ENCODE measurements around the gene APH1B.

DNA sequence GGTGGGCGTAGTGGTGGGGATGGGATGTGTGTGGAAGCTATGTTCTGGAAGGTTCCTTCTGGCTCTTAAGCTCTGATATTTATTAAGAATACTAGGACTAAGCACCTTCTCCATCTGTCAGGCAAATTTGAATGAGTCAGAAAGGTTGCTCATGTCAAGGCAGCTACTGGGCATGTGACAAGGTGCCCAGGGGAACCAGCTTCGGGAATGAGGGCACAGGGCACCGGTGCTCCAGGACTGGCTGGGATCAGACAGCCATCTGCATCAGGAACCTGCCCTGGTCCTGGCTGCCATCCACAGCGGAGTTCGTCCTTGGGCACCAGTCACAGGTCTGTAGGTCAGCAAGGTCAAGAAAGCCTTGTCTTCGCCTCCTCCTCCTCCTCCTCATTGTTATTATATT is 71.8 kb downstream of the APH1B start:
- TF ChIP-seq FOXM1 (IDR thresholded peaks at IDR 0.05; ENCODE audit: borderline replicate concordance) (no peak), SUZ12 (IDR thresholded peaks at IDR 0.05) (no peak), FOXK2 (IDR thresholded peaks at IDR 0.05) (no peak), L3MBTL2 (conservative IDR thresholded peaks at IDR 0.05) (no peak), HDGF (IDR thresholded peaks at IDR 0.05; ENCODE audit: borderline replicate concordance) (no peak), ELF4 (IDR thresholded peaks at IDR 0.05) (no peak), SP1 (IDR thresholded peaks at IDR 0.05) (no peak), NFRKB (IDR thresholded peaks at IDR 0.05) (no peak), BHLHE40 (IDR thresholded peaks at IDR 0.05; ENCODE audit: borderline replicate concordance) (no peak)
- TF ChIP-seq, protein P1, sequence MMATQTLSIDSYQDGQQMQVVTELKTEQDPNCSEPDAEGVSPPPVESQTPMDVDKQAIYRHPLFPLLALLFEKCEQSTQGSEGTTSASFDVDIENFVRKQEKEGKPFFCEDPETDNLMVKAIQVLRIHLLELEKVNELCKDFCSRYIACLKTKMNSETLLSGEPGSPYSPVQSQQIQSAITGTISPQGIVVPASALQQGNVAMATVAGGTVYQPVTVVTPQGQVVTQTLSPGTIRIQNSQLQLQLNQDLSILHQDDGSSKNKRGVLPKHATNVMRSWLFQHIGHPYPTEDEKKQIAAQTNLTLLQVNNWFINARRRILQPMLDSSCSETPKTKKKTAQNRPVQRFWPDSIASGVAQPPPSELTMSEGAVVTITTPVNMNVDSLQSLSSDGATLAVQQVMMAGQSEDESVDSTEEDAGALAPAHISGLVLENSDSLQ (IDR thresholded peaks at IDR 0.05): no peak

All from HEK293T (cell line).